T-helper 2 cell treated with Interferon-gamma antibody and Interleukin-4, amounts not matched to agents 5 μg/mL and 100 μg/mL, for 36 hours (primary cell): ENCODE data around the gene AZU1.

Source experiments
- DNase-seq: peaks from one replicate; pipeline ENCODE4 v3.0.0; 2021; ENCODE audit warnings: low spot score
- H3K27ac Mint-ChIP-seq: one replicate; pipeline ENCODE4 v1.8.0; 2021; ENCODE audit warnings: mild to moderate bottlenecking, mixed read lengths
- H3K27me3 Mint-ChIP-seq: one replicate; pipeline ENCODE4 v1.8.0; 2021; ENCODE audit warnings: low read depth, mixed read lengths
- H3K36me3 Mint-ChIP-seq: one replicate; pipeline ENCODE4 v1.8.0; 2021; ENCODE audit warnings: low read depth, mixed read lengths
- H3K4me1 Mint-ChIP-seq: one replicate; pipeline ENCODE4 v1.8.0; 2021; ENCODE audit warnings: low read depth, mixed read lengths
- H3K4me3 Mint-ChIP-seq: one replicate; pipeline ENCODE4 v1.8.0; 2022; ENCODE audit warnings: mild to moderate bottlenecking, moderate library complexity, mixed read lengths
- H3K9me3 Mint-ChIP-seq: one replicate; pipeline ENCODE4 v1.8.0; 2021; ENCODE audit warnings: mixed read lengths

AZU1 gene

DNA sequence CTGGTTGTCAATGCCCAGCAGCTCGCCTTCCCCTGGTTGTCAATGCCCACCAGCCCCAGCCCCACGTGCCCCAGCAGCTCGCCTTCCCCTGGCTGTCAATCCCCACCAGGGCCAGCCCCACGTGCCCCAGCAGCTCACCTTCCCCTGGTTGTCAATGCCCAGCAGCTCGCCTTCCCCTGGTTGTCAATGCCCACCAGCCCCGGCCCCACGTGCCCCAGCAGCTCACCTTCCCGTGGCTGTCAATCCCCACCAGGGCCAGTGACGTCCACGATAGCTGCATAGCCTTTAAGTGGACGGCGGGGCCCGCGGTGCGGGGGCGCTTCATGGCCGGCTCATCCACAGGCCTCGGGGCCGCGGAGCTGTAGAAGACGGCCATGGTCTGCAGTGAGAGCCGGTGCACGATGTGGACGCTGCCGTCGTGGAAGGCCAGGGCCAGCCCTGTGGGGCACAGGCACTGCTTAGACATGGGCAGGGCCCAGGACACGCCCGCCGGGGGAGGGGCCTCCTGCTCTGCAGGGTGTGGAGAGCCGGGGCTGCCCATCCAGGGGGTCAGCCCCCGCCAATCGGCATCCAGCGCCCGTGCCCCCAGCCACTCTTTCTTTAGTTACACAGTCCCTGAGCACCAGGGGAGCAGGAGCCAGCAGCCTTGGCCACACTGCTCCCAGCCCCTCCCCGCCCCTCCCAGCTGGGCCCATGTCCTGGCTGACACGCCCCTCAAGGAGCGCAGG lies 52.2 kb downstream of the AZU1 start:
- Mint-ChIP-seq H3K27me3 (no peaks in the 10 kb centered on the region), H3K4me3 (no peak overlapping the region), H3K9me3 (no peaks in the 10 kb centered on the region), H3K36me3 (peaks cover 10% of the 10 kb centered on the region), H3K4me1 (no peaks in the 10 kb centered on the region), H3K27ac (no peak overlapping the region)
- DNase-seq: no peak
